Tibial artery (tissue), 4 donors: ENCODE measurements around the gene PRR18.

Experiments
- DNase-seq, 2 donors: peaks; one replicate each; pipeline ENCODE4 v3.0.0-alpha.2; 2019
- H3K27ac ChIP-seq, 2 donors: fragments of 200-600 bp; sonication (generic) in 1 of 2; 1 replicate in 1 of 2; 2 replicates in 1 of 2; pipeline ENCODE4 v1.5.1; 2018 to 2019; ENCODE audit warnings: mild to moderate bottlenecking in 1 of 2
- H3K27me3 ChIP-seq, 2 donors: fragments of 200-600 bp; sonication (generic) in 1 of 2; one replicate each; pipeline versions ENCODE4 v1.5.1 to v1.6.0; 2016 to 2019
- H3K36me3 ChIP-seq, 3 donors: fragments of 200-600 bp; sonication (generic) in 2 of 3; one replicate each; pipeline ENCODE4 v1.5.1; 2016 to 2019; ENCODE audit warnings: mild to moderate bottlenecking in 2 of 3
- H3K4me1 ChIP-seq, 4 donors: fragments of 200-600 bp; sonication (generic) in 2 of 4; 1 replicate in 3 of 4; 2 replicates in 1 of 4; pipeline ENCODE4 v1.5.1; 2016 to 2019
- H3K4me3 ChIP-seq, 2 donors: fragments of 200-600 bp; sonication (generic) in 1 of 2; 1 replicate in 1 of 2; 2 replicates in 1 of 2; pipeline ENCODE4 v1.5.1; 2018 to 2019; ENCODE audit warnings: mild to moderate bottlenecking in 2 of 2
- H3K9me3 ChIP-seq, 3 donors: fragments of 200-600 bp; sonication (generic) in 1 of 3; one replicate each; pipeline ENCODE4 v1.5.1; 2016 to 2019
- CTCF ChIP-seq, 2 experiments: fragments of 200-600 bp in 1 of 2; fragments of 450-650 bp in 1 of 2; IDR thresholded peaks; one replicate each; pipeline ENCODE4 v1.5.1; 2017 to 2019; ENCODE audit warnings: antibody characterized with exemption in 2 of 2, mild to moderate bottlenecking in 1 of 2, moderate library complexity in 1 of 2
- intact Hi-C: fragments of 100-400 bp; cut with DNase I; formaldehyde crosslinking; loops from one replicate; pipeline ENCODE4 v1.15.0; 2023; ENCODE audit warnings: low total_unique reads

PRR18 gene

GRCh38 chr6:166318227-166318626, 10.0 kb upstream of the PRR18 start:
- Histone ChIP-seq H3K36me3 (peaks cover 24 to 31% (median 26%) of the 10 kb centered on the region in 3 donors), H3K4me3 (no peak overlapping the region), H3K9me3 (no peaks in the 10 kb centered on the region), H3K27ac (no peak overlapping the region), H3K27me3 (no peaks in the 10 kb centered on the region), H3K4me1 (no peaks in the 10 kb centered on the region)
- DNase-seq: no peak
- intact Hi-C loops: no loop called here
- TF ChIP-seq CTCF (IDR thresholded peaks at IDR 0.05): no peak

GRCh38 chr6:166317261-166318212, 9.3 kb upstream of the PRR18 start:
- Histone ChIP-seq H3K27ac (no peak overlapping the region), H3K9me3 (no peaks in the 10 kb centered on the region), H3K36me3 (peaks cover 17 to 29% (median 19%) of the 10 kb centered on the region in 3 donors), H3K4me3 (no peak overlapping the region), H3K4me1 (no peaks in the 10 kb centered on the region), H3K27me3 (no peaks in the 10 kb centered on the region)
- intact Hi-C loops: no loop called here
- no peak for DNase-seq
- no peak for TF ChIP-seq CTCF (IDR thresholded peaks at IDR 0.05)

- DNase-seq: no peak
- H3K27me3 ChIP-seq: no peaks in the 10 kb centered on the region
- intact Hi-C loops: no loop called here
- H3K9me3 ChIP-seq: no peaks in the 10 kb centered on the region
- TF ChIP-seq CTCF (IDR thresholded peaks at IDR 0.05): no peak
- H3K4me3 ChIP-seq: no peak overlapping the region
- no peaks in the 10 kb centered on the region for H3K4me1 ChIP-seq
- H3K36me3 ChIP-seq: peaks cover 0 to 19% (median 0%) of the 10 kb centered on the region in 3 donors
- no peak overlapping the region for H3K27ac ChIP-seq
Observed at GRCh38 chr6:166315436-166315835, 7.2 kb upstream of the PRR18 start.

GRCh38 chr6:166314454-166314853, 6.3 kb upstream of the PRR18 start:
- H3K36me3 ChIP-seq: peaks cover 0 to 13% (median 0%) of the 10 kb centered on the region in 3 donors
- no peaks in the 10 kb centered on the region for H3K27me3 ChIP-seq
- no peak for TF ChIP-seq CTCF (IDR thresholded peaks at IDR 0.05)
- intact Hi-C loops: loop anchor here (5.0 kb wide), 1 partner anchor 83 kb away; no protein-coding TSS in a partner anchor
- H3K27ac ChIP-seq: no peak overlapping the region
- H3K4me3 ChIP-seq: no peak overlapping the region
- H3K9me3 ChIP-seq: no peaks in the 10 kb centered on the region
- no peaks in the 10 kb centered on the region for H3K4me1 ChIP-seq
- no peak for DNase-seq

GRCh38 chr6:166313255-166314070, 5.3 kb upstream of the PRR18 start:
- peak; percentile 56 to 67 for TF ChIP-seq CTCF (IDR thresholded peaks at IDR 0.05)
- H3K9me3 ChIP-seq: no peaks in the 10 kb centered on the region
- H3K27me3 ChIP-seq: peaks cover 0 to 10% of the 10 kb centered on the region in 2 donors
- H3K27ac ChIP-seq: no peak overlapping the region
- no peak overlapping the region for H3K4me3 ChIP-seq
- DNase-seq: peak in 1 of 2 donors; percentile 37
- H3K4me1 ChIP-seq: peaks cover 0 to 2% (median 2%) of the 10 kb centered on the region in 4 donors
- H3K36me3 ChIP-seq: peaks cover 0 to 3% (median 0%) of the 10 kb centered on the region in 3 donors
- intact Hi-C loops: loop anchor here (5.0 kb wide), 1 partner anchor 84 kb away; no protein-coding TSS in a partner anchor
